KMS-11 (cell line): Measurements from ENCODE around the gene ELK3.

Experiments
- H2AFZ ChIP-seq: fragments of 200-600 bp; sonication (generic); 2 replicates; pipeline ENCODE4 v1.6.1; 2016; ENCODE audit warnings: antibody characterized with exemption, mixed run types, low read depth
- H3K27ac ChIP-seq: fragments of 200-600 bp; sonication (generic); 2 replicates; pipeline ENCODE4 v1.6.1; 2016; ENCODE audit warnings: mild to moderate bottlenecking, mixed run types
- H3K27me3 ChIP-seq: fragments of 200-600 bp; sonication (generic); 2 replicates; pipeline ENCODE4 v1.6.1; 2017; ENCODE audit warnings: mild to moderate bottlenecking, low read depth, mixed run types, moderate library complexity; ENCODE audit not compliant: insufficient read depth
- H3K36me3 ChIP-seq: fragments of 200-600 bp; sonication (generic); 2 replicates; pipeline ENCODE4 v1.6.1; 2017; ENCODE audit warnings: mild to moderate bottlenecking, mixed run types; ENCODE audit not compliant: insufficient read depth
- H3K4me1 ChIP-seq: fragments of 200-600 bp; sonication (generic); 2 replicates; pipeline ENCODE4 v1.6.1; 2016; ENCODE audit warnings: mild to moderate bottlenecking, low read depth, mixed run types; ENCODE audit not compliant: poor library complexity, severe bottlenecking
- H3K4me2 ChIP-seq: fragments of 200-600 bp; sonication (generic); 2 replicates; pipeline ENCODE4 v1.7.0; 2016; ENCODE audit warnings: mild to moderate bottlenecking, mixed run types
- H3K4me3 ChIP-seq: fragments of 200-600 bp; sonication (generic); IDR thresholded peaks from 2 replicates; pipeline ENCODE4 v1.6.1; 2017; ENCODE audit warnings: low read depth, low read length, mixed read lengths; ENCODE audit not compliant: insufficient read depth
- H3K79me2 ChIP-seq: fragments of 200-600 bp; sonication (generic); 2 replicates; pipeline ENCODE4 v1.6.1; 2016; ENCODE audit warnings: low read depth, mixed run types; ENCODE audit not compliant: insufficient read depth
- H3K9ac ChIP-seq: fragments of 200-600 bp; sonication (generic); 2 replicates; pipeline ENCODE4 v1.6.1; 2016; ENCODE audit warnings: mild to moderate bottlenecking, mixed run types
- H4K20me1 ChIP-seq: fragments of 200-600 bp; sonication (generic); 2 replicates; pipeline ENCODE4 v1.6.1; 2016; ENCODE audit warnings: mild to moderate bottlenecking, mixed run types; ENCODE audit not compliant: insufficient read depth
- TF ChIP-seq, protein P1 (sequence below): fragments of 200-600 bp; sonication (generic); conservative IDR thresholded peaks from 2 replicates; pipeline ENCODE4 v1.6.1; 2017; ENCODE audit warnings: low read depth, mild to moderate bottlenecking, antibody characterized with exemption, low read length, moderate library complexity, mixed read lengths

The ELK3 gene

GRCh38 chr12:96297504-96297903 is 103.3 kb downstream of the ELK3 start:
- no peak overlapping the region for H3K4me3 ChIP-seq
- H3K27me3 ChIP-seq, result no peaks in the 10 kb centered on the region
- H3K4me2 ChIP-seq, result no peak overlapping the region
- H3K4me1 ChIP-seq, result peaks cover 37% of the 10 kb centered on the region
- no peaks in the 10 kb centered on the region for H3K79me2 ChIP-seq
- no peak overlapping the region for H3K9ac ChIP-seq
- H2AFZ ChIP-seq, result no peak overlapping the region
- TF ChIP-seq, protein P1, sequence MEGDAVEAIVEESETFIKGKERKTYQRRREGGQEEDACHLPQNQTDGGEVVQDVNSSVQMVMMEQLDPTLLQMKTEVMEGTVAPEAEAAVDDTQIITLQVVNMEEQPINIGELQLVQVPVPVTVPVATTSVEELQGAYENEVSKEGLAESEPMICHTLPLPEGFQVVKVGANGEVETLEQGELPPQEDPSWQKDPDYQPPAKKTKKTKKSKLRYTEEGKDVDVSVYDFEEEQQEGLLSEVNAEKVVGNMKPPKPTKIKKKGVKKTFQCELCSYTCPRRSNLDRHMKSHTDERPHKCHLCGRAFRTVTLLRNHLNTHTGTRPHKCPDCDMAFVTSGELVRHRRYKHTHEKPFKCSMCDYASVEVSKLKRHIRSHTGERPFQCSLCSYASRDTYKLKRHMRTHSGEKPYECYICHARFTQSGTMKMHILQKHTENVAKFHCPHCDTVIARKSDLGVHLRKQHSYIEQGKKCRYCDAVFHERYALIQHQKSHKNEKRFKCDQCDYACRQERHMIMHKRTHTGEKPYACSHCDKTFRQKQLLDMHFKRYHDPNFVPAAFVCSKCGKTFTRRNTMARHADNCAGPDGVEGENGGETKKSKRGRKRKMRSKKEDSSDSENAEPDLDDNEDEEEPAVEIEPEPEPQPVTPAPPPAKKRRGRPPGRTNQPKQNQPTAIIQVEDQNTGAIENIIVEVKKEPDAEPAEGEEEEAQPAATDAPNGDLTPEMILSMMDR, result no peak
- no peaks in the 10 kb centered on the region for H3K36me3 ChIP-seq
- no peaks in the 10 kb centered on the region for H4K20me1 ChIP-seq
- no peak overlapping the region for H3K27ac ChIP-seq

GRCh38 chr12:96300064-96300463 is 105.9 kb downstream of the ELK3 start:
- Histone ChIP-seq H3K4me1 (peaks cover 23% of the 10 kb centered on the region), H3K27me3 (no peaks in the 10 kb centered on the region), H3K4me3 (no peak overlapping the region), H3K4me2 (no peak overlapping the region), H2AFZ (no peak overlapping the region), H3K79me2 (no peaks in the 10 kb centered on the region), H3K36me3 (no peaks in the 10 kb centered on the region), H3K27ac (no peak overlapping the region), H3K9ac (no peak overlapping the region), H4K20me1 (no peaks in the 10 kb centered on the region)
- TF ChIP-seq, protein P1, result no peak

DNA sequence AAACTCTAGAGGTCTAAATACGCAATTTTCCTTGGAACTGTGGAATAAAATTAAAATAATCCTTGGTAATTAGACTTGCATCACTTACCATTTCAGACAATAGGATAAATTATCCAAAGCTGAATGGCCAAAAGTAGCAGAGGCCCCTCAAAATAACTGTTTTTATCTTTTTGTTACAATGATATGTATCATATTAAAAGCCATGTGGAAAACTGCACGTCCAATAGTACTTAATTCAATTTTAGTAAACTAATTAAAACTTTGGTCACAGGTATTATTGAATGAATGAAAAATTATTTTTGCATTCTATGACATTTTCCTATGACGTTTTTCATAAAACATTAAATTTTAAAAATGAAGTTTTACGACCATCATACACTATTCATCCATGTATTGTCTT is 107.6 kb downstream of the ELK3 start:
- Histone ChIP-seq H3K4me3 (no peak overlapping the region), H3K4me2 (no peak overlapping the region), H3K9ac (no peak overlapping the region), H4K20me1 (no peaks in the 10 kb centered on the region), H3K27ac (no peak overlapping the region), H3K27me3 (no peaks in the 10 kb centered on the region), H2AFZ (no peak overlapping the region), H3K79me2 (no peaks in the 10 kb centered on the region), H3K4me1 (peaks cover 7% of the 10 kb centered on the region), H3K36me3 (no peaks in the 10 kb centered on the region)
- TF ChIP-seq, protein P1, result no peak

DNA sequence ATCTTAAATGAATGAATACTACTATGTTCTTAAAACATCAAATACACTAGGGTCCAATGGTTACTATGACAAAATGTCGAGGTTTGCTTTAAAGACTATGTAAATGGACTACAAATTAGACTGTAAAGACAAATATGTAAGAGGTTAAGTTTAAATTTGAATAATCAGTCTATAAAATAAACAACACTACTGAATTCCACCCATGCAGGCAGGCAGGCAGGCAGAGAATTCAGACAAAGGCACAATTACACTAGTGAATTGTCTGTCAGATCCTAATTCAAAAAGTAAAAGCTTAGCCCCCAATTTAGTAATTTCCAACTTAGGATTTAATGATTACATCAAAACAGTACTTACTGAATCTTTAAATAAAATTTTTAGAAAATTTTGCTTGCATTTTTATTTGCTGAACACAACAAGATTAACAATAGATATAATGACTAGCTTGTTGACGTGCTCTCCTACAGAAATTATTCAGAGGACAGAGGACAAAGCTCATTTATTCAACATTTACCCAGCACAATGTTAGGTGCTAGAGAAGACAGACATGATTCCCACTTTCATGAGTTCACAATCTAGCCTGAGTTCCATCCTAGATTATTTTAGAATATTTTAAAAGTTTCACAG is 108.6 kb downstream of the ELK3 start:
- Histone ChIP-seq H3K27ac (no peak overlapping the region), H3K27me3 (no peaks in the 10 kb centered on the region), H3K36me3 (no peaks in the 10 kb centered on the region), H3K4me2 (no peak overlapping the region), H3K4me3 (no peak overlapping the region), H3K4me1 (peaks cover 1% of the 10 kb centered on the region), H3K79me2 (no peaks in the 10 kb centered on the region), H4K20me1 (no peaks in the 10 kb centered on the region), H3K9ac (no peak overlapping the region), H2AFZ (no peak overlapping the region)
- TF ChIP-seq, protein P1, result no peak
